Stimulated activated CD8-positive, alpha-beta memory T cell treated with anti-CD3 and anti-CD28 coated beads, Interleukin-15, amount 100 ng/mL, for 24 hours (primary cell): ENCODE measurements around the gene TMEM94.
"Not testable (repeated sequence)": the region's sequence is repeated elsewhere in the genome, so short reads cannot be mapped to it uniquely, and the experiment has no call there.

Experiments used
- DNase-seq: peaks from one replicate; pipeline ENCODE4 v3.0.0-alpha.2; 2020; ENCODE audit warnings: low read depth

The TMEM94 gene

DNA sequence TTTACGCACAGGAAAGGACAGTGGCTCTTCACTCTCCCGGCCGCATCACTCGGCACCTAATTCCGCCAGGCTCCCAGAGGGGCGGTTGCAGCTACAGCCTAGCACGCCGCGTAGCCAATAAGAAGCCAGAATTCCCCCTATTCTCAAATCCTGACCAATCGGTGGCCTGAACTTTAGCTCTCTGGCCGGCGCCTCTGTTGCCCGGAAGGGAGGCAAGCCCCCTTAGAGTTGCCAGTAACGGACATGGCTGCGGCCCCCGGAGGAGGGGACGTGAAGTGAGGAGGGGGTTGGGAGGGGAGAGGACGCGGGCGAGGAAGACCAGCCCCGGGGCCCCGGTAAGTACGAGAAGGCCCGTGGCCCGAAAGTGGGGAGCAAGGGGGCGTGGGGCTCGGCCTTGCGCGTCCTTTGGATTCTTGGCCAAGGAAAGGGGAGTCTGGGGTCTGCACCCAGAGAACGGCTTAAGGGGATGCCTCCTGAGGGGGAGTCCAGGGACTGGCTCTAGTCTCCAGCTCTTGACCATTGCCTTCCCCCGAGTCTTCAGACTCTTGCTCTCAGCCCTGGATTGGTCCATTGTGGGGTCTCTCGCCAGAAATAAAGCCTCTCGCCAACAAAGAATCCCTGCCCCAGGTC is at the start of gene TMEM94:
TSS of gene TMEM94 (plus strand) at position 219 of the 630 bp plus-strand sequence. CDS start 15,271 bp downstream, outside the sequence.
- DNase-seq: peak; percentile 56

DNA sequence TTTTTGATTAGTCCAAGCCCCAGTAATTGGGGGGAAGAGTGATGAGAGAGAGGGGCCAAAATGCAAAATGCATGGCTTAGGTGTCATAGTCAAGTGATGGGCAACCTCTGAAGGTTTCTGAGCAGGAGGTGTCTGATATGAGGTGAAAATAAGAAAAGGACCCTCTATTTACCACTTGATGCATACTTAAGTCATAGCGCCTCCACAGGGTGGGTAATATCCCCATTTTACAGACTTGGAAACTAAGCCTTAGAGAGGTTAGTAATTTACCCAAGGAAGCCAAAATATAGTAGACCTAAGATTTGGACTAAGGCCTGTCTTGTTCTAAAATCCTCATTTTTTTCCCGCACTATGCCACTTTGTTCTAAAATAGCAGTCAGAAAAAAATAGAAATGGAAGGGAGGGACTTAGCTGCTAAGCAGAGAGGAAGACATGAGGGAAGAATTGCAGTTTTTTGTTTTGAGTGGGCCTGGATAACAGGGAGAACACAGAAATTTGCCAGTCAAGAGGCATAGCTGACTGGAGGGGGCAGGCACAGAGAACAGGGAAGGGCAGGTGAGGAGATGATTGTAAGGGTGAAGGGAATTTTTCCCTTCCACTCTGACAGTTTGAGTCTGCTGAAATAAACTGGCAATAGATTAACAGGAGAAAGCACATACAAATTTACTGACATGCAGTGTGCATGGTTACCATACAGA is 48.6 kb upstream of the TMEM94 start:
- no peak for DNase-seq

- no peak for DNase-seq
These were observed 46.3 kb upstream of the TMEM94 start for GRCh38 chr17:75410141-75410540.

DNA sequence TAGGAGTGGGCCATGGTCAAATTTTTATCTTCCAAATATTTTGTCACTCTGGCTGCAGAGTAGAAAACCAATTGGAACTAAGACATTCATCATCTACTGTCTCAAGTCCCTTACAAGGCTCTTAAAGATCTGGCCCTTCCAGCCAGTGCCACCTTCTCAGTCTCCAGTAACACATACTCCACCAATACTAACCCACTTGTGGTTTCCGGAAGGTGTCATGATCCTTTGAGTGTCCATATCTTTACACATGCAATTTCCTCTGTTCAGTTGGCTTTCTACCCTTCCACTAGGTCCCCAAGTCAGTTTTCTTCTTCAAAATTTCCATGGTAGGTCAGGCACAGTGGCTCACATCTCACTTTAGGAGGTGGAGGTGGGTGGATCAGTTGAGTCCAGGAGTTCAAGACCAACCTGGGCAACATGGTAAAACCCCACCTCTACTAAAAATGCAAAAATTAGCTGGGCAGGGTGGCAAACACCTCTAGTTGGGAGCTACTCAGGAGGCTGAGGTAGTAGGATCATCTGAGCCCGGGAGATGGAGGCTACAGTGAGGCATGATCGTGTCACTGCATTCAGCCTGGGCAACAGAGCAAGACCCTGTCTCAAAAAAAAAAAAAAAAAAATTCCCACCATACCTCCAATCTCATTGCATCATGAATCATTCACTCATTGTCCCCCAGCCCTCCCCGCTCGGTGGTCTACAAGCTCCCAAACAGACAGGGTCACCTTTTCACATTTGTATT is 44.9 kb upstream of the TMEM94 start:
- DNase-seq: no peak

DNA sequence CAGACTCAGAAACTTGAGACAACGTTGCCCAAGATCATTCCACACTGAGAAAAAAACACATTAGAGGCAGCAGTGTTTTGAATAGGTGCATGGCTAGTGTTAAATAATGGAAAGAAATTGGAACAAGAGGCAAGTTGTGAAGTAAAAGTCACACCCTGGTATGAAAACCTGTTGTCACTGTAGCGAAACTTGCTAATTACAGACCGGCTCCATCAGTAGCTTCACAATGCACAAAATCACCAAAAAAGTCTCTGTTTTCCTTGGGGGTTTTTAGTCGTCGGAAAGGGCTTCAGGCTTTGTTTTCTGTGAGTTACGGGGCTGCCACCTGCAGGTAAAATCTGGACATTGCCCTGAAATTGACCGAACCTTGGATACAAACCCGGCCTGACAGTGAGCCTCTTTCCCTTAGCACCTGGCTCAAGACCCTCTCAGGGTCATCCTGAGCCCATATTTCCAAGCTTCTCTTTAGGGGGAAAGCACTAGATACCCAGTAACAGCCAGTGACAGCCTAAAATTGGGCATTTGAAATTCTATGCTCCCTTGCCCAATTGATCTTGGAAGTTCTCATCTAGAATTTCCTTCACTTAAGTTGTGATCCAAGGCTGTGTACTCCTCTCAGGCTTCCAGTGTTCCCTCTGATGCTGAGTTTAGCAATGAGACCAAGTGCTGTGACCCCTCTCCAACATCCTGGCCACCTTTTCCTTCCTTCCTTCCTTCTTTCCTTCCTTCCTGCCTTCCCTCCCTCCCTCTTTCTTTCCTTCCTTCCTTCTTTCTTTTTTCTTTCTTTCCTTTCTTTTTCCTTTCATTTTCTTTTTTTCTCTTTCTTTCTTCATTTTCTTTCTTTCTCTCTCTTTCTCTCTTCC is 43.7 kb upstream of the TMEM94 start:
- DNase-seq: no peak

GRCh38 chr17:75414488-75414887 is 41.9 kb upstream of the TMEM94 start:
- no peak for DNase-seq

GRCh38 chr17:75416006-75416405 is 40.4 kb upstream of the TMEM94 start:
- no peak for DNase-seq

DNA sequence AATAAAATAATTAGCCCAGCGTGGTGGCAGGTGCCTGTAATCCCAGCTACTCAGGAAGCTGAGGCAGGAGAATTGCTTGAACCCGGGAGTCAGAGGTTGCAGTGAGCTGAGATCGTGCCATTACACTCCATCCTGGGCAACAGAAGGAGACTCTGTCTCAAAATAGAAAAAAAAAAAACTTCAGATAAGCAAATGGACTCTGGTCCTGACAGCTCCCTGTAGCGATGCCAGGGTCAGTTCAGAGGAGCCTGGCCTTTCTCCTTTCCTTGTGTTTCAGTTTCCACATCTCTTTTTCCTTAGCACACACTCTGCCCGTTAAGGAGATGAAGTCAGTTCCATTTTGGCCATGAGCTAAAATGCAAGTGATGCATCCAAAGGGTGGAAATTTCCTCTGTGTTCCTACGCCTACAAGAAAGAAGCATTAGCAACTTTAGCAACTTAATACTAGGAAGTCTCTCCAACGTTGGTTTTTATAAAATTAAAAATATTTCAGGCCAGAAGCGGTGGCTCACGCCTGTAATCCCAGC is 39.3 kb upstream of the TMEM94 start:
- no peak for DNase-seq

DNA sequence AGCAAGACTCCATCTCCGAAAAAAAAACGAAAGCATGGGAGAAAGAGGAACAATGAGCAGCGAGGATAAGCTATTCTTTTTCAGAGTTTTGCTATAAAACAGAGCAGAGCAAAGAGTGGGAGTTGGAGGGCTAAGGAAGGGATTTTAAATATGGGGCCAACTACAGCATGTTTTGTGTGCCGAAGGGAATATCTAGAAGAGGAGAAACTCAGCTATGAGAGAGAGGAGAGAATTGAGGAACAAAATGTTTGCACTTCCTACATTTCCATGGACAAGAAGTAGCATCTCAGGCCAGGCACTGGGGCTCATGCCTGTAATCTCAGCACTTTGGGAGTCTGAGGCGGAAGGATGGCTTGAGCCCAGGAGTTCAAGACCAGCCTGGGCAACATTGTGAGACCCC is 37.9 kb upstream of the TMEM94 start:
- DNase-seq: no peak

DNA sequence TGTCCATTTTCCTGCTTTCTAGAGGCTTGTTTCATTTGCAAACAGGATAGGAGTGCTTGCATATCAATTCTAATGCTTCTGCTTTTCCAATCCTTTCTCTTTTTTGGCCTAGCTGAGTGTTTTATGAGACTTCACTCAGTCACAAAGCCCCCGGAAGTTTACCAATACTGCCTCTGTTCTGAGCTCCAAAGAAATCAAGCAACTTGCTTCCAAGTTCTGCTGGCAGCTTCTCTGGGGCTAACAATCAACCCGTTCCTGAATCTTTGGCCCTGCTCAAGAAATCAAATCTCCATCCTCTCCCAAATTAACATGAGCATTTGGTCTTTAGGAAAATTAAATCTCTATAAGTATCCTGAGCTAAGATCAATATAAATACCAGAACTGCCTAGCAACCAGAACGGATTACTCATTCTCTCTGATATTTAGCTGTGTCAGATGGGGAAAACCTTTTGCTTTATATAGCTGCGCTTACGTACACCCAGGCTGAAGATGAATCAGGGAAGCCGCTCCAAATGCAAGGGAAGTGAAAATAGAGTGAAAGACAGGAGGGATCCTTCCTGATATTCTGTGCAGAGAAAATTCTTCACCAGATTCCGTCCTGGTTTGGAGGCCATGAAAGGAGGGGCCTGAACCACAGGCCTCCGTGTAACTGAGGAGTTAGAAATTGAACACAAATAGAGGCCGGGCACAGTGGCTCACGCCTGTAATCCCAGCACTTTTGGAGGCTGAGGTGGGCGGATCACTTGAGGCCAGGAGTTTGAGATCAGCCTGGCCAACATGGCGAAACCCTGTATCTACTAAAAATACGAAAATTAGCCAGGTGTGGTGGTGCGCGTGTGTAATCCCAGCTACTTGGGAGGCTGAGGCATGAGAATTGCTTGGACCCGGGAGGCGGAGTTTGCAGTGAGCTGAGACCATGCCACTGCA is 27.6 kb upstream of the TMEM94 start:
- no peak for DNase-seq

DNA sequence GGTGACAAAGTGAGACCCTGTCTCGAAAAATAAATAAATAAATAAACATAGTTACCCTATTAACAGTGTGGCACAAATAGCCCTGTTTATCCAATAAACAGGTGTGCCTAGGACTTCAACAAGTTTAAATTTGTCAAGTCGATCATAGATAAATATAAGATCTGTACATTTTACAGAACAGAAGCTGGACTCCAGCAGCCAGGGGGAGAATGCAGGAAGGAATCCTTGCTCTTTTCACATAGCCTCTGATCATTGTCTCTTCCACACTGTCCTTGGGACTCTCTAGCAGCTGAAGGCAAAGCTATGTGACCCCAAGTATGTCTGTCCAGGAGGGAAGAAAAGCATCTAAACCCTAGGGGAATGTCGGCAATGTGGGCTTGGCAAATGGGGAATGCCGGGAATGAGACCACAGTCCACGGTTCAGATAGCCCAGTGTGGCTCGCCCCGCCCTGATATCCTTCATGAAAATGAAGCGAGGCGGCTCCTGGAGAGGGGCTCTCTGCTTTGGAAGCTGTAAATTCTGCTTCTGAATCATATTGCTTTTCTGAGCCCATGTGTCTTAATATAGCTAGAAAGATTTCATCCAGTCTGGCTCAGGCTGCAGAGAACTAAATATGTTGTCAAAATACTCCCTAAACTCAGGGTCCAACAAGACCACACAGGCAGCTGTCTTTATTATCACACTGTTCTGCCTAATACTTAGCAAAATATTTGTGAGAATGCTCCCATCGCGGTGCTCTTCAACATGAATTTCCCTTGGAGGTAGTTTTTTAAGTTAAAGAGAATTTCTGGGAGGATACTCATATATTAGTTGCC is 26.1 kb upstream of the TMEM94 start:
- DNase-seq: no peak

- DNase-seq: no peak
These were observed 23.1 kb upstream of the TMEM94 start for GRCh38 chr17:75433218-75433783.

DNA sequence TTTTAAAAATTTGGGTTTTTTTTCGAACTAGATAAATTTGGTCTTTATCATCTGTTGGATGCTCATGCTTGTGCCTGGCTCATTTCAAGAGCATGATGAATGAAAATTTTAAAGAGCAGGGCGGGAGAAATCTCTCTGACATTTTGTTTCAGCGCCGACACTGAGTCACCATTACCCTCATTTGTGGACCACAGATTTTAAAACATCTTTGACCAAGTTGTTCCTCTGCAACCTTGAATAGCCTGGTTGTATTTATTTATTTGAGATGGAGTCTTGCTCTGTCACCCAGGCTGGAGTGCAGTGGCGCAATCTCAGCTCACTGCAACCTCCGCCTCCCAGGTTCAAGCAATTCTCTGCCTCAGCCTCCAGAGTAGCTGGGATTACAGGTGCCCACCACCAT is 22.0 kb upstream of the TMEM94 start:
- DNase-seq: not testable (repeated sequence)

DNA sequence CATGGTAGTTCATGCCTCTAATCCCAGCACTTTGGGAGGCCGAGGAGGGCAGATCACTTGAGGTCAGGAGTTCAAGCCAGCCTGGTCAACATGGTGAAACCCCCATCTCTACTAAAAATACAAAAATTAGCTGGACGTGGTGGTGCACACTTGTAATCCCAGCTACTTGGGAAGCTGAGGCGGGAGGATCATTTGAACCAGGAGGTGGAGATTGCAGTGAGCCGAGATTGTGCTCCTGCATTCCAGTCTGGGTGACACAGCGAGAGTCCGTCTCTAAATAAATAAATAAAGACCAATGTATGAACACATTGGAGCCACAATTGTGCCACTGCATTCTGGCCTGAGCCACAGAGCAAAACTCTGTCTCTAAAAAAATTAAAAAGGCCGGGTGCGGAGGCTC is 19.0 kb upstream of the TMEM94 start:
- DNase-seq: not testable (repeated sequence)

GRCh38 chr17:75439287-75439686 is 17.1 kb upstream of the TMEM94 start:
- no peak for DNase-seq

DNA sequence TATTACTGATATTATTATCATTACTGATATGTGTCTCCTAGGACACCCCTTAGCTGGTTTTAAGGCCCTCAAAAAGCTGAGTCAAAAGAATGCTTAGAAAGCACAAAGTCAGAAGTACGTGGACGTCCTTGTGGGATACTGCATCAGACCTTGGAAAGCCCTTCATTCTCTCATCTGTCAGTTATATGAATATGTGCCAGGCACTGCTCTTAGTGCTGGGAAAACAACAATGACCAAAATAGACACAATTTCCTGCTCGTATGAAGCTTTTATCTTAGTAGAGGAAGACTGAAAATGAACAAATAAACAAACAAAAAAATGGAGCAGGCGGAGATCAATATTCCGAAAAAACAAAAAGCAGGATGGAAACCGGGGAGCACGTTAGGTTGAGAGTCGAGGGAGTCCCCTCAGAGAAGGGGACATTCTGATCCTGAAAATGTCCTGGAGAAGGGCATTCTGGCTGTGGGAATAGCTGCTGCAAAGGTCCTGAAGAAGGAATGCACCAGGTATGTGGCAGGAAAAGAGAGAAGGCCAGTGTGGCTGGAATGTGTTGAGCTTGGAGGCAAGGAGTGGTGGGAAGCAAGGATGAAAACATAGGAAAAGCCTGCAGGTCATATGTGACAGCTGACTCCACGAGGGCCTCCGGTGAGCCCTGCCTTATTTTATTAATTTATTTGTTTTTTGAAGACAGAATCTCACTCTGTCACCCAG is 15.5 kb upstream of the TMEM94 start:
- no peak for DNase-seq

DNA sequence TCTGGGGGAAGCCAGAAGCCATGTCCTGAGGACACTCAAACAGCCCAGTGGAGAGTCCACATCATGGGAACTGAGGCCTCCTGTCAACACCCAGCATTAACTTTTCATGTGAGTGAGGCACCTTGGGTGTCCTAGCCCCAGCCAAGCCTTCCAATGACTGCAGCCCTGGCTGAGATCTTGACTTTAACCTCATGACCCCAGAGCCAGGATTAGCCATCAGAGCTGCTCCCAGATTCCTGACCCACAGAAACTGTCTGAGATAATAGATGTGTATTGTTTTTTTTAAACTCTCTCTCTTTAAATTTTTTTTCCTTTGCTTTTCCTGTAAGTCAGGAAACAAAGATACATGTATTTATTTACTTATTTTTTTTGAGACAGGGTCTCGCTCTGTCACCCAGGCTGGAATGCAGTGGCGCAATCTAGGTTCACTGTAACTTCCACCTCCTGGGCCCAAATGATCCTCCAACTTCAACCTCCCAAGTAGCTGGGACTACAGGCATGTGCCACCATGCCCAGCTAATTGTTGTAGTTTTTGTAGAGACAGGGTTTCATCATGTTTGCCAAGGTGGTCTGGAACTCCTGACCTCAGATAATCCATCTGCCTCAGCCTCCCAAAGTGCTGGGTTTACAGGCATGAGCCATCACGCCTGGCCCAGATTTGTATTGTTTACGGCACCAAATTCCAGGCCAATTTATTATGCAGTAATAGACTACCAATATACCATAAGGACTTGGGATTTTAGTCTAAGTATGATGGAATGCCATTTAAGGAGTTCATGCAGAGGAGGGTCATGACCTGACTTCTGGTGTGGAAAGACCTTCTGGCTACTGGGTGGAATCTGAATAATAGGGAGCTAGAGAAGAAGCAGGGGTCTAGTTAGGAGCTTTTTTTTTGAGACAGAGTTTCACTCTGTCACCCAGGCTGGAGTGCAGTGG is 14.0 kb upstream of the TMEM94 start:
- DNase-seq: no peak

DNA sequence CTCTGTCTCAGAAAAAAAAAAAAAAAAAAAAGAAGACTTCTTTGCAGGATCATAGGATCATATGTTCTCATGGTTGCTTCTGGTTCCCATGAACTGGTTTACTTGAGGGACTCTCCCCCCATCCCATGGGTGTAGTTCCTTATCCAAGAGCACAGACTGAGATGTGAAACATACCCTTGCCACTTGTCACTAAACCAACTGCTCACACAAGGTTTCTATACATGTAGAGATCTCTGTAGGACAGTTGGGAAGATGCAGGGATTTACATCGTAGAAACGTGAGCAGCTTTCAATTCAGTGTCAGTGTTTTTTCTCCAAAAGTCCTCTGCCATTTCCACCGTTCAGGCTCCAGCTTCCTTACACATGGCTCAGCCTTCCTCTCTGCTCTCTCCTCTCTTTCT is 11.1 kb upstream of the TMEM94 start:
- DNase-seq: no peak
